Sigmoid colon (tissue), 4 donors: ENCODE results near the gene GSX1.

Source experiments
- POLR2AphosphoS5 ChIP-seq, 4 donors: sonication (generic); formaldehyde crosslinking; IDR thresholded peaks; one replicate each; pipeline ENCODE4 v1.6.1; 2017; ENCODE audit warnings: antibody characterized with exemption in 4 of 4
- TF ChIP-seq, protein P1 (sequence below), 4 experiments: fragments of 450-650 bp in 3 of 4; fragments of 200-600 bp in 1 of 4; IDR thresholded peaks; one replicate each; pipeline ENCODE4 v1.5.1; 2016 to 2019; ENCODE audit warnings: antibody characterized with exemption in 4 of 4, mild to moderate bottlenecking in 3 of 4, moderate library complexity in 2 of 4

- TF ChIP-seq, protein P1, sequence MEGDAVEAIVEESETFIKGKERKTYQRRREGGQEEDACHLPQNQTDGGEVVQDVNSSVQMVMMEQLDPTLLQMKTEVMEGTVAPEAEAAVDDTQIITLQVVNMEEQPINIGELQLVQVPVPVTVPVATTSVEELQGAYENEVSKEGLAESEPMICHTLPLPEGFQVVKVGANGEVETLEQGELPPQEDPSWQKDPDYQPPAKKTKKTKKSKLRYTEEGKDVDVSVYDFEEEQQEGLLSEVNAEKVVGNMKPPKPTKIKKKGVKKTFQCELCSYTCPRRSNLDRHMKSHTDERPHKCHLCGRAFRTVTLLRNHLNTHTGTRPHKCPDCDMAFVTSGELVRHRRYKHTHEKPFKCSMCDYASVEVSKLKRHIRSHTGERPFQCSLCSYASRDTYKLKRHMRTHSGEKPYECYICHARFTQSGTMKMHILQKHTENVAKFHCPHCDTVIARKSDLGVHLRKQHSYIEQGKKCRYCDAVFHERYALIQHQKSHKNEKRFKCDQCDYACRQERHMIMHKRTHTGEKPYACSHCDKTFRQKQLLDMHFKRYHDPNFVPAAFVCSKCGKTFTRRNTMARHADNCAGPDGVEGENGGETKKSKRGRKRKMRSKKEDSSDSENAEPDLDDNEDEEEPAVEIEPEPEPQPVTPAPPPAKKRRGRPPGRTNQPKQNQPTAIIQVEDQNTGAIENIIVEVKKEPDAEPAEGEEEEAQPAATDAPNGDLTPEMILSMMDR (IDR thresholded peaks at IDR 0.05) = no peak
- no peak for TF ChIP-seq POLR2AphosphoS5 (IDR thresholded peaks at IDR 0.05)
Observed at GRCh38 chr13:27789495-27790303, 2.6 kb upstream of the GSX1 start.
